ENCODE results near the gene GCSAML.

DNA sequence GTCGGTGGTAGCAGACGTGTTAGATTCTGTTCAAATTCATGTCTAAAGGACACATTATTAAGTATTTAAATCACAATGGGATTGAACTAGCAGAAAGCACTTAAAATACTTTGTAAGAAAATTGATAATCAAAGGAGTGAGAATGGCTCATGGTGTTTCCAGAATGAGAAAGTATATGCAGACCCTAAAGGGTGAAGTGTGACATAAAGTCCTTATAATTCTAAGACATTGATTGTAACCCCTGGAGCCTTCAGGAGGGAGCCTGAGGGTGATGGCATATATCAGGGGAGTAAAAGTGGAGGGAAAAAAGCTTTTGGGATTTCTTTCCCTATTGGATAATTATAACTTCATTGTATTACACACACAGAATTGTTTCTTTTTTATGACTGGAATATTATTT, 12.6 kb upstream of the GCSAML start, which contains the start of gene OR2C3:
- no peak for TF ChIP-seq POLR2A (IDR thresholded peaks at IDR 0.05)
- TF ChIP-seq, protein P1, sequence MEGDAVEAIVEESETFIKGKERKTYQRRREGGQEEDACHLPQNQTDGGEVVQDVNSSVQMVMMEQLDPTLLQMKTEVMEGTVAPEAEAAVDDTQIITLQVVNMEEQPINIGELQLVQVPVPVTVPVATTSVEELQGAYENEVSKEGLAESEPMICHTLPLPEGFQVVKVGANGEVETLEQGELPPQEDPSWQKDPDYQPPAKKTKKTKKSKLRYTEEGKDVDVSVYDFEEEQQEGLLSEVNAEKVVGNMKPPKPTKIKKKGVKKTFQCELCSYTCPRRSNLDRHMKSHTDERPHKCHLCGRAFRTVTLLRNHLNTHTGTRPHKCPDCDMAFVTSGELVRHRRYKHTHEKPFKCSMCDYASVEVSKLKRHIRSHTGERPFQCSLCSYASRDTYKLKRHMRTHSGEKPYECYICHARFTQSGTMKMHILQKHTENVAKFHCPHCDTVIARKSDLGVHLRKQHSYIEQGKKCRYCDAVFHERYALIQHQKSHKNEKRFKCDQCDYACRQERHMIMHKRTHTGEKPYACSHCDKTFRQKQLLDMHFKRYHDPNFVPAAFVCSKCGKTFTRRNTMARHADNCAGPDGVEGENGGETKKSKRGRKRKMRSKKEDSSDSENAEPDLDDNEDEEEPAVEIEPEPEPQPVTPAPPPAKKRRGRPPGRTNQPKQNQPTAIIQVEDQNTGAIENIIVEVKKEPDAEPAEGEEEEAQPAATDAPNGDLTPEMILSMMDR (IDR thresholded peaks at IDR 0.05), result no peak

All from Peyer's patch (tissue), 4 donors.